Tibial artery (tissue), 4 donors: ENCODE measurements around the gene OSTC.

ENCODE experiments used
- DNase-seq, 2 donors: peaks; one replicate each; pipeline ENCODE4 v3.0.0-alpha.2; 2019
- H3K27ac ChIP-seq, 2 donors: fragments of 200-600 bp; sonication (generic) in 1 of 2; 1 replicate in 1 of 2; 2 replicates in 1 of 2; pipeline ENCODE4 v1.5.1; 2018 to 2019; ENCODE audit warnings: mild to moderate bottlenecking in 1 of 2
- H3K27me3 ChIP-seq, 2 donors: fragments of 200-600 bp; sonication (generic) in 1 of 2; one replicate each; pipeline versions ENCODE4 v1.5.1 to v1.6.0; 2016 to 2019
- H3K36me3 ChIP-seq, 3 donors: fragments of 200-600 bp; sonication (generic) in 2 of 3; one replicate each; pipeline ENCODE4 v1.5.1; 2016 to 2019; ENCODE audit warnings: mild to moderate bottlenecking in 2 of 3
- H3K4me1 ChIP-seq, 4 donors: fragments of 200-600 bp; sonication (generic) in 2 of 4; 1 replicate in 3 of 4; 2 replicates in 1 of 4; pipeline ENCODE4 v1.5.1; 2016 to 2019
- H3K4me3 ChIP-seq, 2 donors: fragments of 200-600 bp; sonication (generic) in 1 of 2; 1 replicate in 1 of 2; 2 replicates in 1 of 2; pipeline ENCODE4 v1.5.1; 2018 to 2019; ENCODE audit warnings: mild to moderate bottlenecking in 2 of 2
- H3K9me3 ChIP-seq, 3 donors: fragments of 200-600 bp; sonication (generic) in 1 of 3; one replicate each; pipeline ENCODE4 v1.5.1; 2016 to 2019
- CTCF ChIP-seq, 2 experiments: fragments of 200-600 bp in 1 of 2; fragments of 450-650 bp in 1 of 2; IDR thresholded peaks; one replicate each; pipeline ENCODE4 v1.5.1; 2017 to 2019; ENCODE audit warnings: antibody characterized with exemption in 2 of 2, mild to moderate bottlenecking in 1 of 2, moderate library complexity in 1 of 2
- intact Hi-C: fragments of 100-400 bp; cut with DNase I; formaldehyde crosslinking; loops from one replicate; pipeline ENCODE4 v1.15.0; 2023; ENCODE audit warnings: low total_unique reads

Gene OSTC

GRCh38 chr4:108716340-108716739 lies 65.9 kb downstream of the OSTC start:
- DNase-seq = no peak
- H3K27ac ChIP-seq = no peak overlapping the region
- H3K9me3 ChIP-seq = no peaks in the 10 kb centered on the region
- TF ChIP-seq CTCF (IDR thresholded peaks at IDR 0.05) = no peak
- intact Hi-C loops = no loop called here
- H3K4me1 ChIP-seq = no peaks in the 10 kb centered on the region
- no peak overlapping the region for H3K4me3 ChIP-seq
- no peaks in the 10 kb centered on the region for H3K36me3 ChIP-seq
- no peaks in the 10 kb centered on the region for H3K27me3 ChIP-seq

- no peak overlapping the region for H3K27ac ChIP-seq
- no peak for TF ChIP-seq CTCF (IDR thresholded peaks at IDR 0.05)
- no peak for DNase-seq
- H3K4me1 ChIP-seq = no peaks in the 10 kb centered on the region
- no peak overlapping the region for H3K4me3 ChIP-seq
- intact Hi-C loops = no loop called here
- no peaks in the 10 kb centered on the region for H3K9me3 ChIP-seq
- H3K36me3 ChIP-seq = no peaks in the 10 kb centered on the region
- no peaks in the 10 kb centered on the region for H3K27me3 ChIP-seq
Observed at GRCh38 chr4:108717386-108717785, 67.0 kb downstream of the OSTC start.
